IMR-90 (cell line): ENCODE data around the gene PPIP5K2.

ENCODE experiments used
- BHLHE40 ChIP-seq: fragments of 150-350 bp; IDR thresholded peaks from 2 replicates; pipeline ENCODE4 v1.6.1; 2016; ENCODE audit warnings: mild to moderate bottlenecking, low read depth, low read length
- CEBPB ChIP-seq: IDR thresholded peaks from 2 replicates; pipeline ENCODE4 v1.6.1; 2012; ENCODE audit warnings: low read depth, low read length, improper control_type of control experiment
- CTCF ChIP-seq: conservative IDR thresholded peaks from 2 replicates; pipeline ENCODE4 v1.5.1; 2012; ENCODE audit warnings: mild to moderate bottlenecking, low read depth, low read length, improper control_type of control experiment
- ELK1 ChIP-seq: fragments of 150-350 bp; IDR thresholded peaks from 2 replicates; pipeline ENCODE4 v1.6.1; 2016; ENCODE audit warnings: low read depth, mild to moderate bottlenecking, low read length, moderate library complexity, borderline replicate concordance
- FOS ChIP-seq: fragments of 150-350 bp; IDR thresholded peaks from 2 replicates; pipeline ENCODE4 v1.6.1; 2016; ENCODE audit warnings: low read depth, low read length
- MAFK ChIP-seq: IDR thresholded peaks from 2 replicates; pipeline ENCODE4 v1.6.1; 2012; ENCODE audit warnings: low read depth, low read length, improper control_type of control experiment
- MXI1 ChIP-seq: IDR thresholded peaks from 2 replicates; pipeline ENCODE4 v1.6.1; 2012; ENCODE audit warnings: low read depth, mild to moderate bottlenecking, low read length, moderate library complexity, borderline replicate concordance
- POLR2A ChIP-seq: IDR thresholded peaks from 2 replicates; pipeline ENCODE4 v1.6.1; 2012; ENCODE audit warnings: mild to moderate bottlenecking, low read depth, low read length
- RAD21 ChIP-seq: IDR thresholded peaks from 2 replicates; pipeline ENCODE4 v1.6.1; 2012; ENCODE audit warnings: low read length, improper control_type of control experiment
- RCOR1 ChIP-seq: IDR thresholded peaks from 2 replicates; pipeline ENCODE4 v1.6.1; 2012; ENCODE audit warnings: mild to moderate bottlenecking, low read length, improper control_type of control experiment; ENCODE audit not compliant: insufficient replicate concordance
- RFX5 ChIP-seq: IDR thresholded peaks from 2 replicates; pipeline ENCODE4 v1.8.0; 2012; ENCODE audit warnings: low read depth, mild to moderate bottlenecking, low read length, moderate library complexity
- SMC3 ChIP-seq: fragments of 150-350 bp; IDR thresholded peaks from 2 replicates; pipeline ENCODE4 v1.6.1; 2016; ENCODE audit warnings: low read depth, mild to moderate bottlenecking, antibody characterized with exemption, low read length, moderate library complexity
- USF2 ChIP-seq: fragments of 150-350 bp; IDR thresholded peaks from 2 replicates; pipeline ENCODE4 v1.6.1; 2017; ENCODE audit warnings: mild to moderate bottlenecking, antibody characterized with exemption, low read length, low read depth

- TF ChIP-seq MAFK (no peak), RFX5 (no peak), CTCF (no peak), POLR2A (no peak), RAD21 (no peak), FOS (no peak), ELK1 (no peak), MXI1 (no peak), RCOR1 (no peak), SMC3 (no peak), USF2 (no peak), BHLHE40 (no peak), CEBPB (no peak)
These were observed 28.1 kb downstream of the PPIP5K2 start for GRCh38 chr5:103148213-103148612.
